NCI-H1048 (cell line): ENCODE results near the gene DNASE1L2.

Experiments used
- DNase-seq: peaks from one replicate; lab custom pipeline; 2025; lab: John Stamatoyannopoulos, UW

Gene DNASE1L2

GRCh38 chr16:2226245-2226793 lies 9.9 kb upstream of the DNASE1L2 start:
- DNase-seq, result no peak

GRCh38 chr16:2226918-2227317 lies 9.3 kb upstream of the DNASE1L2 start:
- no peak for DNase-seq

GRCh38 chr16:2228161-2228824 lies 8.0 kb upstream of the DNASE1L2 start:
- DNase-seq, result no peak

GRCh38 chr16:2229091-2229490 lies 7.2 kb upstream of the DNASE1L2 start:
- no peak for DNase-seq

GRCh38 chr16:2229632-2230250 lies 6.5 kb upstream of the DNASE1L2 start:
- DNase-seq, result no peak

GRCh38 chr16:2230376-2230775 lies 5.9 kb upstream of the DNASE1L2 start:
- DNase-seq, result no peak

GRCh38 chr16:2231016-2231931 lies 5.0 kb upstream of the DNASE1L2 start:
- no peak for DNase-seq

- no peak for DNase-seq
Measured at GRCh38 chr16:2232094-2232990, 3.9 kb upstream of the DNASE1L2 start.

GRCh38 chr16:2233046-2233775 lies 3.0 kb upstream of the DNASE1L2 start:
- DNase-seq, result no peak

GRCh38 chr16:2233872-2234812 lies 2.1 kb upstream of the DNASE1L2 start:
- DNase-seq, result no peak

- no peak for DNase-seq
Measured at GRCh38 chr16:2234813-2235170, 1.5 kb upstream of the DNASE1L2 start.

- DNase-seq, result no peak
Measured at GRCh38 chr16:2235234-2235651, 1.0 kb upstream of the DNASE1L2 start.

GRCh38 chr16:2235695-2236336 lies 428 bp upstream of the DNASE1L2 start:
- DNase-seq, result no peak

GRCh38 chr16:2237102-2237482 lies 848 bp downstream of the DNASE1L2 start:
- DNase-seq, result no peak

- DNase-seq, result no peak
Measured at GRCh38 chr16:2237493-2238149, 1.4 kb downstream of the DNASE1L2 start.

GRCh38 chr16:2238150-2238837 lies 2.0 kb downstream of the DNASE1L2 start:
- no peak for DNase-seq

GRCh38 chr16:2238838-2239675 lies 2.8 kb downstream of the DNASE1L2 start:
- DNase-seq, result no peak
